ENCODE data around the gene MAPKAP1. TPM values are rescaled to one million over a fixed set of nuclear protein-coding genes. Genes with fewer than 3 reads are reported as not detected.
"Not testable (repeated sequence)": the region's sequence is repeated elsewhere in the genome, so short reads cannot be mapped to it uniquely, and the experiment has no call there.

Gene MAPKAP1
- total and polyA plus RNA-seq, 2 of the 13 experiments (the other 11 are each of a cell fraction or from before 2014, with no cell fraction given), result 45.0 to 64.3 TPM

- no peak for TF ChIP-seq PLRG1 (conservative IDR thresholded peaks at IDR 0.05)
- H3K9ac ChIP-seq (ENCODE audit: insufficient read depth, low read depth, low read length), result no peak overlapping the region
- H3K79me2 ChIP-seq (ENCODE audit: insufficient read depth, low read length), result no peaks in the 10 kb centered on the region
- FAIRE-seq (no peak), DNase-seq (ENCODE audit: low spot score) (no peak), ATAC-seq (no peak)
- ChIA-PET POLR2A (no interaction called here), CTCF (ENCODE audit: low intra/inter-chr PET ratio, low total read pairs) (no interaction called here)
- H3K9me3 ChIP-seq (ENCODE audit: low read length), result peaks cover 6% of the 10 kb centered on the region
- H2AFZ ChIP-seq (ENCODE audit: low read length), result no peak overlapping the region
- H4K20me1 ChIP-seq (ENCODE audit: insufficient read depth, low read length), result no peaks in the 10 kb centered on the region
- BruUV-seq (replicated peaks), result no TSS peak
- no peak overlapping the region for H3K4me2 ChIP-seq (ENCODE audit: low read depth, low read length)
- in situ Hi-C loops (cut with HindIII; ENCODE audit: extremely low pct_ligation_motif_present, low pct_unique_long_range_greater_than_20kb) (no loop called here), intact Hi-C loops (cut with micrococcal nuclease; ENCODE audit: unreplicated experiment) (no loop called here)
- H3K27me3 ChIP-seq (ENCODE audit: control insufficient read depth in 1 of 2, insufficient read depth in 2 of 2, low read length in 2 of 2), result no peaks in the 10 kb centered on the region
- H3K36me3 ChIP-seq (replicated peaks in 1 of 2; ENCODE audit: control insufficient read depth in 1 of 2, insufficient read depth in 2 of 2, low read length in 2 of 2), result no peaks in the 10 kb centered on the region
- no peaks in the 10 kb centered on the region for H3K4me1 ChIP-seq (ENCODE audit: insufficient read depth, low read length)
- H3K4me3 ChIP-seq (replicated peaks in 1 of 3; ENCODE audit: insufficient read depth in 1 of 3, low read depth in 2 of 3, low read length in 3 of 3), result no peak overlapping the region
- 96% methylated on average over 4 of the region's 4 CpGs for WGBS (ENCODE audit: low lambda C conversion rate)
- no peak overlapping the region for H3K27ac ChIP-seq (ENCODE audit: extremely low read length, insufficient read depth, low read length)
Observed at GRCh38 chr9:125568621-125569020, 138.4 kb downstream of the MAPKAP1 start.

GRCh38 chr9:125566051-125566450 is 141.0 kb downstream of the MAPKAP1 start:
- intact Hi-C loops (cut with micrococcal nuclease; ENCODE audit: unreplicated experiment); ATAC-seq; in situ Hi-C loops (cut with HindIII; ENCODE audit: extremely low pct_ligation_motif_present, low pct_unique_long_range_greater_than_20kb); H4K20me1 ChIP-seq (ENCODE audit: insufficient read depth, low read length); H3K27me3 ChIP-seq (ENCODE audit: control insufficient read depth in 1 of 2, insufficient read depth in 2 of 2, low read length in 2 of 2); H3K79me2 ChIP-seq (ENCODE audit: insufficient read depth, low read length); BruUV-seq (replicated peaks); H3K27ac ChIP-seq (ENCODE audit: extremely low read length, insufficient read depth, low read length); H3K36me3 ChIP-seq (replicated peaks in 1 of 2; ENCODE audit: control insufficient read depth in 1 of 2, insufficient read depth in 2 of 2, low read length in 2 of 2); H3K9me3 ChIP-seq (ENCODE audit: low read length); POLR2A ChIA-PET; H3K4me1 ChIP-seq (ENCODE audit: insufficient read depth, low read length); CTCF ChIA-PET (ENCODE audit: low intra/inter-chr PET ratio, low total read pairs); FAIRE-seq; H3K9ac ChIP-seq (ENCODE audit: insufficient read depth, low read depth, low read length); H2AFZ ChIP-seq (ENCODE audit: low read length); H3K4me3 ChIP-seq (replicated peaks in 1 of 3; ENCODE audit: insufficient read depth in 1 of 3, low read depth in 2 of 3, low read length in 3 of 3); DNase-seq (ENCODE audit: low spot score); H3K4me2 ChIP-seq (ENCODE audit: low read depth, low read length): not testable (repeated sequence)

- H4K20me1 ChIP-seq (ENCODE audit: insufficient read depth, low read length), result no peaks in the 10 kb centered on the region
- H3K27ac ChIP-seq (ENCODE audit: extremely low read length, insufficient read depth, low read length), result no peak overlapping the region
- H2AFZ ChIP-seq (ENCODE audit: low read length), result no peak overlapping the region
- H3K9me3 ChIP-seq (ENCODE audit: low read length), result no peaks in the 10 kb centered on the region
- H3K36me3 ChIP-seq (replicated peaks in 1 of 2; ENCODE audit: control insufficient read depth in 1 of 2, insufficient read depth in 2 of 2, low read length in 2 of 2), result no peaks in the 10 kb centered on the region
- H3K9ac ChIP-seq (ENCODE audit: insufficient read depth, low read depth, low read length), result no peak overlapping the region
- CTCF ChIA-PET (ENCODE audit: low intra/inter-chr PET ratio, low total read pairs), result no interaction called here
- peaks cover 6% of the 10 kb centered on the region; the same call in 1 of the 2 replicates for H3K4me1 ChIP-seq (ENCODE audit: insufficient read depth, low read length)
- ATAC-seq (no peak), DNase-seq (ENCODE audit: low spot score) (no peak), FAIRE-seq (no peak)
- H3K79me2 ChIP-seq (ENCODE audit: insufficient read depth, low read length), result no peaks in the 10 kb centered on the region
- no peak overlapping the region for H3K4me3 ChIP-seq (replicated peaks in 1 of 3; ENCODE audit: insufficient read depth in 1 of 3, low read depth in 2 of 3, low read length in 3 of 3)
- H3K4me2 ChIP-seq (ENCODE audit: low read depth, low read length), result no peak overlapping the region
- H3K27me3 ChIP-seq (ENCODE audit: control insufficient read depth in 1 of 2, insufficient read depth in 2 of 2, low read length in 2 of 2), result no peaks in the 10 kb centered on the region
- BruUV-seq (replicated peaks), result no TSS peak
- in situ Hi-C loops (cut with HindIII; ENCODE audit: extremely low pct_ligation_motif_present, low pct_unique_long_range_greater_than_20kb), result no loop called here
- no peak for TF ChIP-seq PLRG1 (conservative IDR thresholded peaks at IDR 0.05)
- TF ChIP-seq HINFP (CRISPR knock-in tag; IDR thresholded peaks at IDR 0.05; ENCODE audit: low read depth), result no peak
- TF ChIP-seq ZNF619 (CRISPR knock-in tag; IDR thresholded peaks at IDR 0.05), result no peak
- TF ChIP-seq ERF (CRISPR knock-in tag; IDR thresholded peaks at IDR 0.05), result no peak
- TF ChIP-seq ATF6 (CRISPR knock-in tag; conservative IDR thresholded peaks at IDR 0.05), result no peak
- no peak for TF ChIP-seq CC2D1A (CRISPR knock-in tag; IDR thresholded peaks at IDR 0.05)
- TF ChIP-seq SP1 (IDR thresholded peaks at IDR 0.05), result no peak
- no peak for TF ChIP-seq SP1 (CRISPR knock-in tag; IDR thresholded peaks at IDR 0.05)
- 96% methylated on average over 2 of the region's 2 CpGs for WGBS (ENCODE audit: low lambda C conversion rate)
- intact Hi-C loops (cut with micrococcal nuclease; ENCODE audit: unreplicated experiment), result no loop called here
- POLR2A ChIA-PET, result no interaction called here
Observed at GRCh38 chr9:125565126-125565525, 141.9 kb downstream of the MAPKAP1 start.

Data from HepG2 (cell line).